GM23338 (cell line): Measurements from ENCODE around the gene MED13.

Experiments used
- CREB1 ChIP-seq: fragments of 250-450 bp; sonication (Bioruptor Pico); IDR thresholded peaks from 2 replicates; pipeline ENCODE4 v1.5.0; 2020; ENCODE audit warnings: low read depth, mild to moderate bottlenecking, moderate library complexity
- EZH2 ChIP-seq: fragments of 200-600 bp; sonication (generic); IDR thresholded peaks from one replicate; pipeline ENCODE4 v1.8.0; 2017; ENCODE audit warnings: antibody characterized with exemption, mild to moderate bottlenecking, low read depth; ENCODE audit not compliant: unreplicated experiment
- EZH2phosphoT487 ChIP-seq: fragments of 200-600 bp; sonication (generic); IDR thresholded peaks from one replicate; pipeline ENCODE4 v1.8.1; 2018; ENCODE audit warnings: antibody characterized with exemption; ENCODE audit not compliant: unreplicated experiment
- POLR2AphosphoS5 ChIP-seq: IDR thresholded peaks from 2 replicates; pipeline ENCODE4 v1.6.1; 2016; ENCODE audit warnings: antibody characterized with exemption, low read depth
- STAT1 ChIP-seq: IDR thresholded peaks from one replicate; pipeline ENCODE4 v1.6.1; 2016; ENCODE audit warnings: antibody characterized with exemption; ENCODE audit not compliant: unreplicated experiment
- TF ChIP-seq, protein P1 (sequence below), 2 experiments: fragments of 200-600 bp in 1 of 2; sonication (generic) in 1 of 2; conservative IDR thresholded peaks; 2 replicates each; pipeline versions ENCODE4 v1.5.1 to v1.6.1; 2016 to 2017; ENCODE audit warnings: antibody characterized with exemption in 2 of 2, low read depth in 2 of 2, mild to moderate bottlenecking in 2 of 2, moderate library complexity in 1 of 2
- TF ChIP-seq, protein P2 (sequence below): IDR thresholded peaks from 2 replicates; pipeline ENCODE4 v1.6.1; 2016; ENCODE audit warnings: antibody characterized with exemption
- TF ChIP-seq, protein P3 (sequence below): IDR thresholded peaks from one replicate; pipeline ENCODE4 v1.6.1; 2018; ENCODE audit warnings: antibody characterized with exemption; ENCODE audit not compliant: unreplicated experiment

DNA sequence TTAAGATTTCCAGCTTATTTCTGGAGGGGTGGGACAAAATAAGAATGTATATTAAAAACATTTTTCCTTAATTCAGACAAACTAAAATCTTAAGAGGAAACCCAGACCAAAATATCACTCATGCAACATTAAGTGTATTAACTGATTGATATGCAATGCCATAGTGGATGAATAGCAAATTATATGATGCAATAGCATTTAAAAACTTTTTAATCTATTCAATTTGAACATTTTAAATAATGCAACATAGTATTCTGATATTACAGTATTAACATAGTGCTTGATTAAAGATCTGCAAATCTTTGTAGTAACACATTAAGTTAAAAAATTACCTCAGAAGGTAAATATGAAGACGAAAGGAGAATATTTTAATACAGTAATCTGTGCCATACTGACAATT, 122.0 kb downstream of the MED13 start:
- TF ChIP-seq, protein P1, sequence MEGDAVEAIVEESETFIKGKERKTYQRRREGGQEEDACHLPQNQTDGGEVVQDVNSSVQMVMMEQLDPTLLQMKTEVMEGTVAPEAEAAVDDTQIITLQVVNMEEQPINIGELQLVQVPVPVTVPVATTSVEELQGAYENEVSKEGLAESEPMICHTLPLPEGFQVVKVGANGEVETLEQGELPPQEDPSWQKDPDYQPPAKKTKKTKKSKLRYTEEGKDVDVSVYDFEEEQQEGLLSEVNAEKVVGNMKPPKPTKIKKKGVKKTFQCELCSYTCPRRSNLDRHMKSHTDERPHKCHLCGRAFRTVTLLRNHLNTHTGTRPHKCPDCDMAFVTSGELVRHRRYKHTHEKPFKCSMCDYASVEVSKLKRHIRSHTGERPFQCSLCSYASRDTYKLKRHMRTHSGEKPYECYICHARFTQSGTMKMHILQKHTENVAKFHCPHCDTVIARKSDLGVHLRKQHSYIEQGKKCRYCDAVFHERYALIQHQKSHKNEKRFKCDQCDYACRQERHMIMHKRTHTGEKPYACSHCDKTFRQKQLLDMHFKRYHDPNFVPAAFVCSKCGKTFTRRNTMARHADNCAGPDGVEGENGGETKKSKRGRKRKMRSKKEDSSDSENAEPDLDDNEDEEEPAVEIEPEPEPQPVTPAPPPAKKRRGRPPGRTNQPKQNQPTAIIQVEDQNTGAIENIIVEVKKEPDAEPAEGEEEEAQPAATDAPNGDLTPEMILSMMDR (conservative IDR thresholded peaks at IDR 0.05; ENCODE audit: low read depth in 2 of 2), result no peak
- TF ChIP-seq POLR2AphosphoS5, result no peak
- TF ChIP-seq, protein P2, sequence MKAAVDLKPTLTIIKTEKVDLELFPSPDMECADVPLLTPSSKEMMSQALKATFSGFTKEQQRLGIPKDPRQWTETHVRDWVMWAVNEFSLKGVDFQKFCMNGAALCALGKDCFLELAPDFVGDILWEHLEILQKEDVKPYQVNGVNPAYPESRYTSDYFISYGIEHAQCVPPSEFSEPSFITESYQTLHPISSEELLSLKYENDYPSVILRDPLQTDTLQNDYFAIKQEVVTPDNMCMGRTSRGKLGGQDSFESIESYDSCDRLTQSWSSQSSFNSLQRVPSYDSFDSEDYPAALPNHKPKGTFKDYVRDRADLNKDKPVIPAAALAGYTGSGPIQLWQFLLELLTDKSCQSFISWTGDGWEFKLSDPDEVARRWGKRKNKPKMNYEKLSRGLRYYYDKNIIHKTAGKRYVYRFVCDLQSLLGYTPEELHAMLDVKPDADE, result no peak
- no peak for TF ChIP-seq STAT1
- TF ChIP-seq EZH2, result no peak
- TF ChIP-seq, protein P3, sequence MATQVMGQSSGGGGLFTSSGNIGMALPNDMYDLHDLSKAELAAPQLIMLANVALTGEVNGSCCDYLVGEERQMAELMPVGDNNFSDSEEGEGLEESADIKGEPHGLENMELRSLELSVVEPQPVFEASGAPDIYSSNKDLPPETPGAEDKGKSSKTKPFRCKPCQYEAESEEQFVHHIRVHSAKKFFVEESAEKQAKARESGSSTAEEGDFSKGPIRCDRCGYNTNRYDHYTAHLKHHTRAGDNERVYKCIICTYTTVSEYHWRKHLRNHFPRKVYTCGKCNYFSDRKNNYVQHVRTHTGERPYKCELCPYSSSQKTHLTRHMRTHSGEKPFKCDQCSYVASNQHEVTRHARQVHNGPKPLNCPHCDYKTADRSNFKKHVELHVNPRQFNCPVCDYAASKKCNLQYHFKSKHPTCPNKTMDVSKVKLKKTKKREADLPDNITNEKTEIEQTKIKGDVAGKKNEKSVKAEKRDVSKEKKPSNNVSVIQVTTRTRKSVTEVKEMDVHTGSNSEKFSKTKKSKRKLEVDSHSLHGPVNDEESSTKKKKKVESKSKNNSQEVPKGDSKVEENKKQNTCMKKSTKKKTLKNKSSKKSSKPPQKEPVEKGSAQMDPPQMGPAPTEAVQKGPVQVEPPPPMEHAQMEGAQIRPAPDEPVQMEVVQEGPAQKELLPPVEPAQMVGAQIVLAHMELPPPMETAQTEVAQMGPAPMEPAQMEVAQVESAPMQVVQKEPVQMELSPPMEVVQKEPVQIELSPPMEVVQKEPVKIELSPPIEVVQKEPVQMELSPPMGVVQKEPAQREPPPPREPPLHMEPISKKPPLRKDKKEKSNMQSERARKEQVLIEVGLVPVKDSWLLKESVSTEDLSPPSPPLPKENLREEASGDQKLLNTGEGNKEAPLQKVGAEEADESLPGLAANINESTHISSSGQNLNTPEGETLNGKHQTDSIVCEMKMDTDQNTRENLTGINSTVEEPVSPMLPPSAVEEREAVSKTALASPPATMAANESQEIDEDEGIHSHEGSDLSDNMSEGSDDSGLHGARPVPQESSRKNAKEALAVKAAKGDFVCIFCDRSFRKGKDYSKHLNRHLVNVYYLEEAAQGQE, result no peak
- no peak for TF ChIP-seq EZH2phosphoT487
- TF ChIP-seq CREB1 (CRISPR knock-in tag), result no peak
